ENCODE measurements around the gene AGAP9.
"Not testable (repeated sequence)": the region's sequence is repeated elsewhere in the genome, so short reads cannot be mapped to it uniquely, and the experiment has no call there.

Gene AGAP9

GRCh38 chr10:47523475-47523874, at the start of gene AGAP9:
AGAP9 (minus strand) TSS chr10:47523638; CDS start chr10:47523526, 112 bp downstream.
- H3K4me3 ChIP-seq (ENCODE audit: low read depth, low read length) = not testable (repeated sequence)

- not testable (repeated sequence) for H3K4me3 ChIP-seq (ENCODE audit: low read depth, low read length)
Measured at GRCh38 chr10:47571138-47571912, 47.9 kb upstream of the AGAP9 start.

- not testable (repeated sequence) for H3K4me3 ChIP-seq (ENCODE audit: low read depth, low read length)
Measured at GRCh38 chr10:47566757-47567156, 43.3 kb upstream of the AGAP9 start.

GRCh38 chr10:47566108-47566699, 42.8 kb upstream of the AGAP9 start:
- not testable (repeated sequence) for H3K4me3 ChIP-seq (ENCODE audit: low read depth, low read length)

GRCh38 chr10:47565517-47565920, 42.1 kb upstream of the AGAP9 start:
- H3K4me3 ChIP-seq (ENCODE audit: low read depth, low read length) = not testable (repeated sequence)

- H3K4me3 ChIP-seq (ENCODE audit: low read depth, low read length) = not testable (repeated sequence)
Measured at GRCh38 chr10:47564953-47565352, 41.5 kb upstream of the AGAP9 start.

GRCh38 chr10:47564318-47564717, 40.9 kb upstream of the AGAP9 start:
- not testable (repeated sequence) for H3K4me3 ChIP-seq (ENCODE audit: low read depth, low read length)

GRCh38 chr10:47560452-47560851, 37.0 kb upstream of the AGAP9 start:
- H3K4me3 ChIP-seq (ENCODE audit: low read depth, low read length) = not testable (repeated sequence)

- not testable (repeated sequence) for H3K4me3 ChIP-seq (ENCODE audit: low read depth, low read length)
Measured at GRCh38 chr10:47559718-47560308, 36.4 kb upstream of the AGAP9 start.

GRCh38 chr10:47558109-47558508, 34.7 kb upstream of the AGAP9 start:
- not testable (repeated sequence) for H3K4me3 ChIP-seq (ENCODE audit: low read depth, low read length)

- not testable (repeated sequence) for H3K4me3 ChIP-seq (ENCODE audit: low read depth, low read length)
Measured at GRCh38 chr10:47557616-47558015, 34.2 kb upstream of the AGAP9 start.

GRCh38 chr10:47555334-47555733, 31.9 kb upstream of the AGAP9 start:
- H3K4me3 ChIP-seq (ENCODE audit: low read depth, low read length) = not testable (repeated sequence)

- H3K4me3 ChIP-seq (ENCODE audit: low read depth, low read length) = not testable (repeated sequence)
Measured at GRCh38 chr10:47554552-47554951, 31.1 kb upstream of the AGAP9 start.

GRCh38 chr10:47553860-47554247, 30.4 kb upstream of the AGAP9 start:
- H3K4me3 ChIP-seq (ENCODE audit: low read depth, low read length) = peak overlapping the region; percentile 38

GRCh38 chr10:47553214-47553859, 29.9 kb upstream of the AGAP9 start:
- peak overlapping the region; percentile 69 for H3K4me3 ChIP-seq (ENCODE audit: low read depth, low read length)

- H3K4me3 ChIP-seq (ENCODE audit: low read depth, low read length) = peak overlapping the region; percentile 69
Measured at GRCh38 chr10:47552719-47553118, 29.3 kb upstream of the AGAP9 start.

GRCh38 chr10:47547286-47547685, 23.8 kb upstream of the AGAP9 start:
- not testable (repeated sequence) for H3K4me3 ChIP-seq (ENCODE audit: low read depth, low read length)

- not testable (repeated sequence) for H3K4me3 ChIP-seq (ENCODE audit: low read depth, low read length)
Measured at GRCh38 chr10:47536430-47536829, 13.0 kb upstream of the AGAP9 start.

- H3K4me3 ChIP-seq (ENCODE audit: low read depth, low read length) = not testable (repeated sequence)
Measured at GRCh38 chr10:47502313-47502712, 21.1 kb downstream of the AGAP9 start.

GRCh38 chr10:47494226-47494625, 29.2 kb downstream of the AGAP9 start:
- not testable (repeated sequence) for H3K4me3 ChIP-seq (ENCODE audit: low read depth, low read length)

- not testable (repeated sequence) for H3K4me3 ChIP-seq (ENCODE audit: low read depth, low read length)
Measured at GRCh38 chr10:47491600-47491999, 31.8 kb downstream of the AGAP9 start, which contains the start of gene FAM25G. FAM25G (minus strand) TSS chr10:47491700; CDS start chr10:47491674, 26 bp downstream.

All from GM12875 (cell line).